Thoracic aorta endothelial cell (primary cell): ENCODE measurements around the gene CLDN3. TPM values are rescaled to one million over a fixed set of nuclear protein-coding genes. Genes with fewer than 3 reads are reported as not detected.

Source experiments
- small RNA-seq: library from RNA; depleted of rRNA; stranded (forward); fragments of <200 nt; gene quantifications from one replicate; pipeline ENCODE3, GENCODE V24; 2012
- total RNA-seq: library from RNA; depleted of rRNA; stranded (reverse); fragments of >200 nt; gene quantifications from 2 replicates; pipeline ENCODE4 v1.2.3, GENCODE V29; 2012

CLDN3 gene, protein sequence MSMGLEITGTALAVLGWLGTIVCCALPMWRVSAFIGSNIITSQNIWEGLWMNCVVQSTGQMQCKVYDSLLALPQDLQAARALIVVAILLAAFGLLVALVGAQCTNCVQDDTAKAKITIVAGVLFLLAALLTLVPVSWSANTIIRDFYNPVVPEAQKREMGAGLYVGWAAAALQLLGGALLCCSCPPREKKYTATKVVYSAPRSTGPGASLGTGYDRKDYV
- total RNA-seq, result 0.27 and 0.43 TPM in 2 replicates

GRCh38 chr7:73770002-73770859 lies at the start of gene CLDN3:
Gene CLDN3, minus strand, starts transcription at chr7:73770270. Its CDS starts 221 bp downstream, at chr7:73770049.

GRCh38 chr7:73738612-73739386 lies 31.3 kb downstream of the CLDN3 start, which contains the start of gene ABHD11:
Gene ABHD11, minus strand, starts transcription at chr7:73738802. Its CDS starts 32 bp downstream, at chr7:73738770.

Small RNA genes lying within 50 kb of the gene (small RNA-seq; reads per million reads assigned to genes)
- not detected for gene RN7SL265P

Other genes with a start within 250 kb of the CLDN3 start
- 97.5 and 99.4 TPM in 2 replicates for gene BAZ1B, start 248.0 kb downstream of the CLDN3 start, total RNA-seq
- gene BCL7B, start 212.6 kb downstream of the CLDN3 start, total RNA-seq, result 31.8 and 34.6 TPM in 2 replicates
- 30.3 and 31.4 TPM in 2 replicates for gene TBL2, start 191.7 kb downstream of the CLDN3 start, total RNA-seq
- not detected in 2 replicates for gene MLXIPL, start 145.7 kb downstream of the CLDN3 start, total RNA-seq
- gene VPS37D, start 102.4 kb downstream of the CLDN3 start, total RNA-seq, result 1.9 and 2.1 TPM in 2 replicates
- 2.7 and 3.1 TPM in 2 replicates for gene DNAJC30, start 86.8 kb downstream of the CLDN3 start, total RNA-seq
- 46.1 and 48.5 TPM in 2 replicates for gene BUD23, start 86.7 kb downstream of the CLDN3 start, total RNA-seq
- 14.8 and 17.0 TPM in 2 replicates for gene STX1A, start 50.6 kb downstream of the CLDN3 start, total RNA-seq
- 7.4 and 10.1 TPM in 2 replicates for gene ABHD11, start 31.5 kb downstream of the CLDN3 start, total RNA-seq
- gene CLDN4, start 60.7 kb upstream of the CLDN3 start, total RNA-seq, result under 0.01 TPM in 1 of 2 replicates, not detected in the other
- gene METTL27, start 72.2 kb upstream of the CLDN3 start, total RNA-seq, result 0.66 and 4.7 TPM in 2 replicates
- gene TMEM270, start 90.9 kb upstream of the CLDN3 start, total RNA-seq, result not detected in 2 replicates